Measurements from ENCODE around the gene GUCY2F.

GUCY2F gene

DNA sequence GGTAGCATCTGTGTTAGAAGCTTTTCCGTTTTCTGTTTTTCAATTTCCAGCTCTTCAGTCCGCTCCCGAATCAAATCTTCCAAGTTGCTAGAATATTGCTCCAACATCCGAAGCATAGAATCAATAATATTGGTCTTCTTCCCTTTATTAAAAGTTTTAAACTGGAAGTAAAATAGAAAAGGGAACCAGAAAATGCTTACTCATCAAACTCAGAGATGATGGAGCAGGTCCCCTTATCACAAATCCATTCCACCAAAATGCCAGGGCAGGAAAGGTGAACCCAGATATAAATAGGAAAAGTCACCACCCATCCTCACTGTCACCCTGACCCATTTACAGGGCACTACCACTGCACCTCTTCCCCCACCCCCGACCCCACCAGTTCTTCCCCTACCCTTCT, 89.0 kb downstream of the GUCY2F start:
- no peak for FAIRE-seq

DNA sequence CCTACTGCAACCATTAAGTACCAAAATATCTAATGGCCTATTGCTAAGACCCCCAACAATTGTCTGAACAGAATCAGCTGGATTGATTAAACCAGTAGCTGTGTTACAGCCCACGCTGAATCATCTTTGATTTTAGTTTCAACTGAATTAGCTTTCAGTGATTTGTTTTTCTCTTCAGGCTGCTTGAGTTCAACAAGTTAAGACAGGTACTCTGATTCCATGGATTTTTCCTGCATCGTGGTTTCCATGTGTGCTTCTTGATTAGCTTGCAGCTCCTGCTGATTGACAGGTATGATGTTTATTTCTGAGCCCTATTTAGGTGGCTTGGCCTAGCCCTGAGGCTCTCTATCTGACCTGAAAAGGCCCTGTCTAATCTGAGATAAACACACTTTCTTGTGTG, 91.3 kb downstream of the GUCY2F start:
- FAIRE-seq: no peak

DNA sequence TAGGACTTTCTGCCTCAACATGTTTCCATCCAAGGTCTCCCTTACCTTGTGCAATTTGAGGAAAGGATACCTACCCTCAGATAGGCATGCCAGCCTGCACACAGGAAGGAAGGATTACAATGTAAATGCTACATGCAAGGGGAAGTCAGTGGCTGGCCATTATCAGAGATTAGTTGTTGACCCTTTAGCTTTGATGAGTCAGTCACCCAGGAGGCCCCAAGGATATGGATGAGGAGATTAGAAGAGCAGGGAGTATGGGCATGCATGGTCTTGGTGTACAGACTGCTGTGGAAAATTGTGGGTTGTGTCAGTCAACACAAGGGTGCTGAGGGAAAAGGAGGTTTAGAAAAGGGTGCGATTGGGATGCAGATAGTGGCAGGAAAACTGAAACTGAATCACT, 92.0 kb downstream of the GUCY2F start:
- FAIRE-seq: no peak

DNA sequence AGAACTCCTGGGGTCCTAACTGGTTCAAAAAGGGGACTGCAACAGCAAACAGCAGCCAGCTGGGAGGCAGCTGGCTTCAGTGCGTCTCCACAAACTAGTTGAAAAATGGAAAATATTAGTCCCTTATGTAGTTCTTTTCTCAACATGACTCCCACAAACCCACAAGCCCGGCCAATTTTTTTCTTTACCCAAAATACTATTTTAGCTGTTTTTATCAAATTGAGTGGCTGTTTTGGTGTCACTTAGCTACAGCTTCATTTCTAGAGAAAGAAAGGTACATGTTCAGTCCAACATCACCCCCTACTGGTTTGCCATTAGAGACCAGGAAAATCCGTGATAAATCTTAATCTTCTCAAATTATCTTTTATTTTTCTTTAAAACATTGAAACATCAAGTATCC, 97.2 kb downstream of the GUCY2F start:
- peak; percentile 82 for FAIRE-seq

DNA sequence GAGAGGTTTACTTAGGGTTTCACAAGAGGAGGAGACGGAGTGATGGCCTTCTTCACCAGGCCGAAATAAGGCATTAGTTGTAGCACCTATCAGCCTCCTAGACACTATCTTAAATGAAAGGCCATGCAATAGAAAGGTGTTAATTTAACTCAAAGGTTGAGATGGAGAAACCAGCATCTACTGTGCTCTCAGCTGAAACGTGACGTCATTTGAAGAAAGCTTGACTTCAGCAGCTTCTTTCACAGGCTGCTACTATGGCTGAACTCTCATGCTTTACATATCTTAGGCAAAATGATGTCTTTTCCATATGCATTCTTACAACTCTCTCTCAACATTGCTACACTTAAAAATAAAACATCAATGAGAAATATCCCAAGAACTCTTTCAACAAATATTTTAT, 99.6 kb downstream of the GUCY2F start:
- FAIRE-seq: no peak

DNA sequence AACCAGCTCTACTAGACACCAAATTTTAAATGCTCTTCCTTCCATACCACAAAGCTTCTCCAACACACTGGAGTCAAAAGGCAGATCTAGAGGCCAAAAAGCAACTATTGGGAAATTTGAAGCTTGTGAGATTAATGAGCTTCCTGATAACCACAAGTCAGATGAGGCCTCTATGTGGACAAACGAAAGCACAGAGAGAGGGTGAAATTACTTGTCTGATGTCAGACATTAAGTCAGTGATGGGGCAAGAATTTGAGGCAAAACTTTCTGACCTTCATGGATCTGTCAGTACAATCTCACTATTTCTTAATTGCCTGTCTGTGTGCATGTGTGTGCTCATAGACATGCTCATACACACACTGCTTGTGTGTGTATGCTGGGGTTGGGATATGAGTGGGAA, 103.6 kb downstream of the GUCY2F start:
- no peak for FAIRE-seq

DNA sequence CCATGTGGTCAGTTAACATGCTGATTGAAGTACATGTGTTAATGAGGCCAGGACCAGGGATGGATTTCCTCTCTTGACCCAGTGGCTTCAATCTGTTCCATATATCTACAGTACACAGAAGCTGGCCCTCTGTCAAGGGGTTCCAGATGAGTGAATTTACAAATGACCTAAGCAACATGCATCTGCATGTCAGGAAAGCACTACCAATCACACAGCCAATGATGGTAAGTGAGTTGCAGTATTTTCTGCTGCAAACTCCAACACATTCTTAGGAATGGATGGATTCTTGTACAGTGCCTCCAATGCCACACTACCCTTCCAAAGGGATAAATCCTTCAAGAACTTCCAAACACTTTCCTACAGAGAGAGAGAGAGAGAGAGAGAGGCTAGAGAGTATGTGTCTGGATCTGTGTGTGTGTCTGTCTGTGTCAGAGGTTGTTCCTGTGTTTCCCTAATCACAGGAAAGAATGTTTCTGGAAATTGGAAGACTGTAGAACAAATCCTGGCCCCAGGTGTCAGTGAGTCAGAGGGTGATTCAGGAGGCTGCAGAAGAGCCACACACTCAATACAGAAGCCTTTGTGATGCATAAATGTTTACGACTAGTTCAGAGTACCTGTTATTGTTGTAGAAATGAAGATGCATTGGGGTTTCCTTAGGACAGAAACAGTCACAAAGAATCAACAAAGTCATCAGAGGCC, 107.5 kb downstream of the GUCY2F start:
- no peak for FAIRE-seq

DNA sequence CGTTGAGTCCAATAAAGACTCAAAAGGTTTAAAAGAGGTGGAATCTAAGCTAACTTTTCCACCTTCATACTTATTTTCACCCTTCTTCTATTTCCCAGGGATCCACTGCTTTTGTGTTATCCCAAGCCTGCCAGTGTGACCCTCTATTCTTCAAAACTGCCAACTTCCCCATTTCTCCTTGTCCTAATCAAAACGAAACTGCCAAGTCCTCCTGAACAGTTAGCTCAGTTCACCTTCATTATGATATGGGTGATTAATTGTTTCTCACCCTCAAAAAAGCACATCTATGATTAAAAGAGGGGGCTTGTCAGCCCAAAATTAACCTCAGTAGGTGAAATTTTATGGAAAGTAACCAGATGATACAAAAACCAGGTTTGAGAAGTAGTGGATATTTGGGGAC, 108.4 kb downstream of the GUCY2F start:
- FAIRE-seq: no peak

DNA sequence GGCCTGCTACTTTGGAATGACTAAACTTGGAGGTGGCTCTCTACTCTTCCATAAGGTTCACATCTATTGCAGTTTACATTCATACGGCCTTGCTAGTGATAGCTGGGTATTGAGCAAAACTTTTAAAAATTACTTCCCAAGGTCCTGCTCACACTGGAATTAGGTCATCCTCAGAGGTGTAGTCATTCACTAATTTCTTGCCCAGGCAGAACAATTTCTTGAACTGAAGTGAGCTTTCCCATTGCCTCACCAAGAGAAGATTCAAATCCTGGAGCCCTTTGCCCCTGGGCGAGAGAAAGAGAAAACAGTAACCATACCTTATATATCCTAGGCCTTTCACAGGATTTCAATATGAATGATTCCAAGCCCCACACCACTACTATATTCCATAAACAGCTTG, 109.2 kb downstream of the GUCY2F start:
- no peak for FAIRE-seq

DNA sequence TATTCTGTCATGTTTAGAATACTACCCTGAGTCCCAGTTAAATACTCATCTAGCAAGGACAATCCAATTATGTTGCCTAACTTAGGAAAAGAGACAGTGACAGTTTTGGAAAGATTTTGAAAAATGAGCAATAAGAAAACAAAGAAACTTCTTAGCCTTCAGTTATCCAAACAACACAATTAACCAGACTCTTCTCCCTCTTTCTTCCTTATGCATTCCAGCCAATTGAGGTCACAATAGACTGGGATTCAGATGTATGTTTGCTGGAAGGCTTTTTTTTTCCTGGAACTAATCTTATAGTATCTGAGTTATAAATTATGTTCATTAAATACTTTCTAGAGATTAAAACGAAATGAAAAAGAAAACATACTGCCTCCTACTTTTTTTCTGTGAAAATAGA, 109.6 kb downstream of the GUCY2F start:
- FAIRE-seq: no peak

DNA sequence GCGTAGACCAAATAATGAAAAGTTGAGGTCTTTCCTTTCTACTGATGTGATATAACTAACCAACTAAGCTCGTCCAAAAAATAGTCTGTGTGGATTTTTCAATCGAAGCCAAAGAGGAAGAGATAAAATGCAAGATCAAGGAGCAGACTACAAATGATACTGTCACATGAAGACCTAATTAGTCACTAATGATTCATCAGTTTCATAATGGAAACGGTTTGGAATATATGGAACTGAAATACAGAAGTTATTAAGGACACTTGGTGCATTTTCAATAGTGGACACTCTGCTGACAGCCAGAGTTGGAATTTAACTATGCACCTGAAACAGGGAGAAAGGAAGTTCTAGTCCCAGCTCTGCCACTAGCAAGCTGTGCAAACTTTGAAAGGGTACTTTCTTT, 119.8 kb downstream of the GUCY2F start:
- FAIRE-seq: no peak

DNA sequence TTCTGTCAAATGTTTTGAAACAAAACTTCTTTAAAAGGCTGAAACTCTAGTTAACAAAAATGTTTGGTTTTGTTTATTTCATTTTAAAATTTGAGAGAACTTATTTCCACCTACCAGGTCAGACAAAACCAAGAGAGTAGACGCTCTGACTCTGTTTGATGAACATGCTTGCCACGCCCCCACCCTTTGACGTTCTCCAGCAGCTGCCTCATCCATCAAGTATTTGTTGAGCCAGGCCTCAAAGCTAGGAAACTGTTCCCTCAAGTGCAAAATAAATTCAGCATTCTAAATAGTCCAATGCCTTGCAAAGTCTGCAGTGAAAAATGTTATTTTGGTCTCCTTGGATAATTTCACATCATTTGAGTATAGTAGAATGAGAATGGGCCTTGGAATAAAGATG, 121.6 kb downstream of the GUCY2F start:
- FAIRE-seq: no peak

DNA sequence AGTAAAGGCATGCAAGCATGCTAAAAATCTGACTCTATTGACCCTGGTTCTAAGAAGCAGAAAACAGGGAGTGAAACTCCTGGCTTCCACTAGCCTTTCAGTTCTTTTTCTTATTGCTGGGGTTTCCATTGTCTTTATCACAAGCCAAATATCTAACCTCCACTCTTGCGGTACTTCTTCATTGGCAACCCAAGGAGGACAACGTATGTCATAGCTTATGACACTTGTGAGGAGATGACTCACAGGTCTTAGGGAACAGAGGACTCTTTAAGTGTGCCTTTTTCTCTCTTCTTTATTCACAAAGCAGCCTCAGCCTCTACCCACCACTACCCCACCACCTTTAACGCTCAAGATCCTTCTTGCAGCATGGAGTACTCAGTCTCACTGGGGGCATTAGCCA, 124.2 kb downstream of the GUCY2F start:
- FAIRE-seq: no peak

DNA sequence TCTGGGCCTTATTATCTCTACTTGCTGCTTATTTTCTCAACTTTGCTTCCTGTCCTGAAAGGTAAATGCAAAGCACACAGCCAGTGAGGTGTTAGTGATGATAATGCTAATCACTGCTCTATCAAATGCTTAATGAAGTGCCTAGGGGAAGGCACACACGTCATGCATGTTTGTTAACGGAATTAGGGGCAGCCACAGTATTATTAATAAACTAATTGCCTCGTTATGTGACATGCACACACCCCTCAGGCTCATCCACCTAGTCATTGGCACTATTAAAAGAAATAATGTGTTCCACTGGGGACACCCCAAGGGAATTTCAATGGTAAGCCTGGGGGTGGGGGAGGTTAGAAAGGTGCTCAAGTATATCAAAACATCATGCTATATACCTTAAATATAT, 125.2 kb downstream of the GUCY2F start:
- FAIRE-seq: no peak

DNA sequence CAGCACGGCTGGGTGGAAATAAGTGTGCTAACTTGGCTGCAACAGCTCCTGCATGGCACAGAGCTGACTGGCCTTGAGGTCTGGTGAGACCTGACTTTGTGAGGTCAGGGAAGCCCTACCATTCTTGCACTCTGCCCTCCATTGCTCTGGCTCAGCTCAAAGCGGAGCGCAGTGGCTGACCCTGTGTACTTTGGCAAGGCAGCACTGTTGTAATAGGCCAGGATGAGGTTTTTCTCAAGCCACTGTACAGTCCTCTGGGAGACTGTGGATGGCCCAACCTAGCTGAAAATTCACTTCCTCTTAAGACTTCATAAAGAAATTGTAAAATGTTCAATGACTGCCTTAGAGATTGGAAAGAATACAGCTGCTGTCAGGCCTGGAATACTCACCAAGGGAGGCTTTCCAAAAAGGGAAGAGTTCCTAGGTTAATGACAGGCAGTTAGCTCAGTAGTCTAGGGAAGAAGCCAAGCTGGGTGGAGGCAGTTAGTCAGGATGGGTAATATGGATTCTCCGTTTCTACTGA, 129.8 kb downstream of the GUCY2F start:
- no peak for FAIRE-seq

DNA sequence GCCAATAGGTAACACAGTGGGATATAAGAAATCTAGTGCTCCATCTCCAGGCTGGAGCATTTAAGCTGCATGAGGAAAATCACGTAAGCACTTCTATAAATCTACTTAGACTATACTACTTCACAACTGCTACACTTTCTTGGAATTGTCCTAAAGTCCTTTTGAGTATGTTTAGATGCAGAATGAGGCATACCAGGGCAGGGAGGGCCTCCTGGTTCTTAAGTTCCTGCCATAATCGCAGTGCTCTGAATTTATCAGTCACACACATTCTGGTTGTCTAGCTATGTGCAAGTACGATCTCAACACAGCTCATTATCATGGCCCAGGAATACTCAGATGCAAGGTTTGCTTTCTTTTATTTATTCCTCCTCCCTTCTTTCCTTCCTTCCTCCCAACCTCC, 130.3 kb downstream of the GUCY2F start:
- FAIRE-seq: no peak

DNA sequence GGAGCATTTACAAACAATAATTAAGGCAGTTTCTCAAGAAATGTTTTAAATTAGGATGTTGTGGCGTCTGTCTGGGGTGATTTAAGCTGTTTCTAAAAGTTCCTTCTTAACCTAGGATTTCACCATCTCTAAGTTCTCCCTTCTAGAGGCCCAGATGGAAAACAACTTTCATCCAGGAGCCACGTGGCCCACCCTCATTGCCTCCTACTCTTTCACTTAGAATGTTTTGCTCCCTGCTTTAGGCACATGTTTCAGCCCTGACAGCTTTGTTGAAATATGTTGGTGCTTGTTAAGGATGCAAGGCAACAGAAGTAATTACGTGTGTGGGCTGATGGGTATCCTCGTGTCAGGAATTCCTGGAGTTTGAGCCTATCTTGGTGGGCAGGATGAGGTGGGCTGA, 131.3 kb downstream of the GUCY2F start:
- no peak for FAIRE-seq

DNA sequence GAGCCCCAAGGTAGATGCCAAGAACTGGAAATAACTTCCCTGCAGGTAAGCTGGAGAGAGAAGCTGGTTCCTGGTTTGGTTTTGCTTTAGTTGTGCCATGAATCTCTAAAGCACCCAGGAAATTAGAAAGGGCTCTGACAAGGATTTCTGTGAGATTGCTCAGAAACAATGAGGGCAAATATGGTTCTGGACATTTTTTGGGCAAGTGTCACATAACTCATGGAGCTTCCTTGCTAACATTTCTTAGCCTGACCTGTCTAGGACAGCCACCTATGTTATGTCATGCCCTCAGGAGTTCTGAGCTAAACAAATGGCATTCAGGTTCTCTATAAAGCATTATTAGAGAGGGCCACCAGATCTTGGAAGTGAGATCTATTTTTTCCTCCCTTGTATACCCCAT, 131.8 kb downstream of the GUCY2F start:
- no peak for FAIRE-seq

DNA sequence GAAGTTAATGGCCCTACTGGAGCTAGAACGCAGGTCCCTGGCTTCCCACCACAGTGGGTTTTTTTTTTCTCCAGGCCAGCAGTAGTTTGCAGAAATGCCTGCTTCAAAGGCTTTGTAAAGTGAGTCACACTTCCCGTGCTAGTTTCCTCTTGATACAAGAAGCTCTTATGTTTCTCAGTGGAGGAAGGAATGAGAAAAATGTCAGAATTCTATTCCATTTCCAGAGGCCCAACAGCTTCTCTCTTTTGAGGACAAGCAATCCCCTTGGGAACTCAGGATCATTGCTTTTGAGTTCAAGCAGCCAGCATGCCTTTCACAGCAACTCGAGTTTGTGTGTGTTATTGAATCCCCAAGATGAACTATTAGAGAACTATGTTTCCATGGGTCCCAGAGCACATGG, 134.3 kb downstream of the GUCY2F start:
- no peak for FAIRE-seq

DNA sequence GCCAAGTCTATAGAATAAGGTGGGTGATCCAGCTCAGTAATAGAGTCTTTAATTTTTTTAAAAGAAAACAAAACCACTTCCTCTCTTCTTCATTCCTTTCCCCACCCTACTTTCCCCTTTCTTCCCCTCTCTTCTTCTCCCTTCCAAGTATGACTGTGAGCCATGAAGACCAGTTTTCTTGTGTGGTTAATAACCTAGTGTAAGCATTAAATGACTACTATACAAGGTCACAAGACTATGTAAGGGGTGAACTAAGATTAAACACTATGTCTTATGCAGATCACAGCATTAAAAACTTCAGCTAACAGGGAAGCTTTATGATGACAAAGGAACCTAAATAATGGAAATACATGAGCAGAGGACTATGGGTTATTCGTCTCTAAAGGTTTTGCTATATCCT, 135.4 kb downstream of the GUCY2F start:
- no peak for FAIRE-seq

DNA sequence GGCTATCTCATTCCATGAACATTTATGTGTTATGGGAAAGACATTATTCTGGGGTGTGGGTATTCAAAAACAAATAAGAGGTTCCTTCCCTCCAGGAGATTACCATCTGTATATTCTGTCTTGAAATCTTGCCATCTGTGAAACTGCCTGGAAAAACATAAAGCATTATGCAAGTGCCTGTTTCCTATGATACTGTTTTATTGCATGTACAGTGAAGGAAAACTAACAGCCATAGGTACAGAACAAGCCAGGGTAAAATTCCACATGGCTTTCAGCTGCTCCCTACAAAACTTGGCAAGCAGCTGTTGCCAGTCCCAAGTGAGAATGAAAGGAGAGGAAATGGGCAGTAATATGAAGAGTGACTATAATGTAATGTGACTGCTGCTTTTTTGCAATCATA, 136.0 kb downstream of the GUCY2F start:
- FAIRE-seq: no peak

DNA sequence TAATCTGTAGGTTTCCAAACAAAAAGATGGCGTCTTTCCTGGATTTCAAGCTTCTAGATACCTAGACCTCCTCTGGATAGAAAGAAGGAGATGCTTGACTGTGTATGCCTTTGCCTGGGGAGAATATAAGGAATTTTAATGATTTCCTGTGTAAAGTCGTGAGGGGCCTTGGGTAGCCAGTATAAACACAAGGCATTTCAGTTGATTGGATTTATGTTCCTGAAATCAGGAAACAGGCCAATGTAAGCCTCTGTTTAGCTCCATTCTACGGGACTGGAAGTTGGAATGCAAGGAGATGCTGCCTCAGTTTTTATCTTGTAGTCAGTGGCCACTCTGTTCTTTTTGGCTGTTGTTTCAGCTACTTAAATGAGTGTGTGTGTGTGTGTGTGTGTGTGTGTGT, 137.2 kb downstream of the GUCY2F start:
- no peak for FAIRE-seq

DNA sequence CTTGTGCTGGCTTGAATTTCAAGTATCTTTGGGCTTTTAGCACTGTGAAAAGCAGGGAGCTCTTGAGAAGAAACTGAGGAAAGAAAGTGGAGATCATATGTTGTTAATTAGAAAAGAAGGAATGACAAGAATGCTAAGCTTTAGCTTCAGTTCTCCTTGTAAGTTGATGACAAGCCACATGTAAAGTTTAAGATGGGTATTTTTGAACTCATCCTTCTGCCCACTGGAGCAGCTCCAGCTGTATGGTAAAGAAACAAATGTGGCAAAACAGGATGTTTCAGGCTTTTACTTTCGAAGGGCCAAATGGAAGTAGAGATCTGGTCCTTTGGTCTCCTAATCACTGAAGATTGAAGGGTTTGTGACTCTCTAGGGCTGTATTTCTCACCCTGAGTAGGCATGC, 137.8 kb downstream of the GUCY2F start:
- no peak for FAIRE-seq

DNA sequence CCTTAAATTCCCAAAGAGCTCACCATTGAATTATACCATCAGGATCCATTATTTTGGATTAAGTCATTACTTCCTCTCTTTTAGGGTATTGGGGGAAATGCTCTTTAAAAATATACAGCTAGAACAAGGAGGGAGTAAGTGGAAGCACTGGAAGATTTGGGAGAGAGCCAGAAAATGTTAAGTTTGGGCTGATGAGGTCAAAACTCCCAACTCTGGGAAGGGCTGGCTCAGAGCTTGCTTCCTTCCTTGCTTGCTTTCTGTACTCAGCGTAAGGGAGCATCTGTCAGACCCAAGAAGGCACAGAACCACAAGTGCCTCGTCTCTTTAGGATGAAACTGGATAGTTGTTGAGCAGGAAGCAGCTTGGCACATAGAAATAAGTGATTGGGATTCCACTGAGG, 138.2 kb downstream of the GUCY2F start:
- FAIRE-seq: no peak

DNA sequence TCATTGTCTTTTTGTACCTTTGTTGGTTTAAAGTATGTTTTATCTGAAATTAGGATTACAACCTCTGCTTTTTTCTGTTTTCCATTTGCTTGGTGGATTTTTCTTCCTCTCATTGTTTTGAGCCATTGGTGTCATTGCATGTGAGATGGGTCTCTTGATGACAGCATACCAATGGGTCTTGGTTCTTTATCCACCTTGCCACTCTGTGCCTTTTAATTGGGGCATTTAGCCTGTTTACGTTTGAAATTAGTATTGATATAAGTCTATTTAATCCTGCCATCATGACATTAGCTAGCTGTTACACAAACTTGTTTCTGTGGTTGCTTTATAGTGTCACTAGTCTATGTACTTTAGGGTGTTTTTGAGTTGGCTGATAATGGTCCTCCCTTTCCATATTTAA, 145.7 kb downstream of the GUCY2F start:
- no peak for FAIRE-seq

DNA sequence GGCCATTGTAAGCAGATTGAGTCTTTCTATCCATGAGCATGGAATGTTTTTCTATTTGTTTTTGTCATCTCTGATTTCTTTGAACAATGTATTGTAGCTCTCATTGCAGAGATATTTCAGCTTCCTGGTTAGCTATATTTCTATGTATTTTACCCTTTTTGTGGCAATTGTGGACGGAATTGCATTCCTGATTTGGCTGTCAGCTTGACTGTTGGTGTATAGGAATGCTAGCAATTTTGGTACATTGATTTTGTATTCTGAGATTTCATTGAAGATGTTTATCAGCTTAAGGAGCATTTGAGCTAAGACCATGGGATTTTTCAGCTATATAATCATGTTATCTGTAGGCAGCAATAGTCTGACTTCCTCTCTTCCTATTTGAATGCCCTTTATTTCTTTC, 154.6 kb downstream of the GUCY2F start:
- no peak for FAIRE-seq
